GM23338 (cell line): Measurements from ENCODE around the gene KLK12.

Experiments used
- CREB1 ChIP-seq: fragments of 250-450 bp; sonication (Bioruptor Pico); IDR thresholded peaks from 2 replicates; pipeline ENCODE4 v1.5.0; 2020; ENCODE audit warnings: low read depth, mild to moderate bottlenecking, moderate library complexity
- EZH2 ChIP-seq: fragments of 200-600 bp; sonication (generic); IDR thresholded peaks from one replicate; pipeline ENCODE4 v1.8.0; 2017; ENCODE audit warnings: antibody characterized with exemption, mild to moderate bottlenecking, low read depth; ENCODE audit not compliant: unreplicated experiment
- EZH2phosphoT487 ChIP-seq: fragments of 200-600 bp; sonication (generic); IDR thresholded peaks from one replicate; pipeline ENCODE4 v1.8.1; 2018; ENCODE audit warnings: antibody characterized with exemption; ENCODE audit not compliant: unreplicated experiment
- JUNB ChIP-seq: IDR thresholded peaks from one replicate; pipeline ENCODE4 v1.6.1; 2016; ENCODE audit warnings: antibody characterized with exemption; ENCODE audit not compliant: unreplicated experiment
- POLR2AphosphoS5 ChIP-seq: IDR thresholded peaks from 2 replicates; pipeline ENCODE4 v1.6.1; 2016; ENCODE audit warnings: antibody characterized with exemption, low read depth
- ZNF331 ChIP-seq: fragments of 250-450 bp; sonication (Bioruptor Pico); IDR thresholded peaks from 2 replicates; pipeline ENCODE4 v1.5.0; 2020; ENCODE audit warnings: low read depth, mild to moderate bottlenecking, moderate library complexity
- TF ChIP-seq, protein P1 (sequence below), 2 experiments: fragments of 200-600 bp in 1 of 2; sonication (generic) in 1 of 2; conservative IDR thresholded peaks; 2 replicates each; pipeline versions ENCODE4 v1.5.1 to v1.6.1; 2016 to 2017; ENCODE audit warnings: antibody characterized with exemption in 2 of 2, low read depth in 2 of 2, mild to moderate bottlenecking in 2 of 2, moderate library complexity in 1 of 2
- TF ChIP-seq, protein P2 (sequence below): IDR thresholded peaks from one replicate; pipeline ENCODE4 v1.6.1; 2018; ENCODE audit warnings: antibody characterized with exemption; ENCODE audit not compliant: unreplicated experiment
- TF ChIP-seq, protein P3 (sequence below): IDR thresholded peaks from 2 replicates; pipeline ENCODE4 v1.6.1; 2016; ENCODE audit warnings: antibody characterized with exemption

DNA sequence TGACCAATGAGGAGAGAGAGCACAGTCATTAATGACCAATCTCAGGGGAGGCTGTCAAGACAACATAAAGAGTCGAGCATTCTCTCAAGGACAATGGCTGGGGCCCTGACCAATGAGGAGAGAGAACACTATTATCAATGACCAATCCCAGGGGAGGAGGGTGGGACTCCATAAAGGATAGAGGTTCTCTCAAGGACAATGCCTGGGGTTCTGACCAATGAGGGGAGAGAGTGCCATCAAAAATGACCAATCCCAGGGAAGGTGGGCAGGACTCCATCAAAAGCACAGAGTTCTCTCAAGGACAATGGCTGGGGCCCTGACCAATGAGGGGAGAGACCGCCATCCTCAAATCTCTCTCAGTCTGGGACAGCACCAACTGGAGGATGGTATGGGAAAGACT, 5.1 kb downstream of the KLK12 start:
- TF ChIP-seq, protein P1, sequence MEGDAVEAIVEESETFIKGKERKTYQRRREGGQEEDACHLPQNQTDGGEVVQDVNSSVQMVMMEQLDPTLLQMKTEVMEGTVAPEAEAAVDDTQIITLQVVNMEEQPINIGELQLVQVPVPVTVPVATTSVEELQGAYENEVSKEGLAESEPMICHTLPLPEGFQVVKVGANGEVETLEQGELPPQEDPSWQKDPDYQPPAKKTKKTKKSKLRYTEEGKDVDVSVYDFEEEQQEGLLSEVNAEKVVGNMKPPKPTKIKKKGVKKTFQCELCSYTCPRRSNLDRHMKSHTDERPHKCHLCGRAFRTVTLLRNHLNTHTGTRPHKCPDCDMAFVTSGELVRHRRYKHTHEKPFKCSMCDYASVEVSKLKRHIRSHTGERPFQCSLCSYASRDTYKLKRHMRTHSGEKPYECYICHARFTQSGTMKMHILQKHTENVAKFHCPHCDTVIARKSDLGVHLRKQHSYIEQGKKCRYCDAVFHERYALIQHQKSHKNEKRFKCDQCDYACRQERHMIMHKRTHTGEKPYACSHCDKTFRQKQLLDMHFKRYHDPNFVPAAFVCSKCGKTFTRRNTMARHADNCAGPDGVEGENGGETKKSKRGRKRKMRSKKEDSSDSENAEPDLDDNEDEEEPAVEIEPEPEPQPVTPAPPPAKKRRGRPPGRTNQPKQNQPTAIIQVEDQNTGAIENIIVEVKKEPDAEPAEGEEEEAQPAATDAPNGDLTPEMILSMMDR (conservative IDR thresholded peaks at IDR 0.05; ENCODE audit: low read depth in 2 of 2): no peak; a peak in 1 of 4 replicates
- TF ChIP-seq EZH2 (no peak), POLR2AphosphoS5 (no peak), EZH2phosphoT487 (no peak), CREB1 (no peak), JUNB (no peak), ZNF331 (CRISPR knock-in tag) (no peak)
- TF ChIP-seq, protein P2, sequence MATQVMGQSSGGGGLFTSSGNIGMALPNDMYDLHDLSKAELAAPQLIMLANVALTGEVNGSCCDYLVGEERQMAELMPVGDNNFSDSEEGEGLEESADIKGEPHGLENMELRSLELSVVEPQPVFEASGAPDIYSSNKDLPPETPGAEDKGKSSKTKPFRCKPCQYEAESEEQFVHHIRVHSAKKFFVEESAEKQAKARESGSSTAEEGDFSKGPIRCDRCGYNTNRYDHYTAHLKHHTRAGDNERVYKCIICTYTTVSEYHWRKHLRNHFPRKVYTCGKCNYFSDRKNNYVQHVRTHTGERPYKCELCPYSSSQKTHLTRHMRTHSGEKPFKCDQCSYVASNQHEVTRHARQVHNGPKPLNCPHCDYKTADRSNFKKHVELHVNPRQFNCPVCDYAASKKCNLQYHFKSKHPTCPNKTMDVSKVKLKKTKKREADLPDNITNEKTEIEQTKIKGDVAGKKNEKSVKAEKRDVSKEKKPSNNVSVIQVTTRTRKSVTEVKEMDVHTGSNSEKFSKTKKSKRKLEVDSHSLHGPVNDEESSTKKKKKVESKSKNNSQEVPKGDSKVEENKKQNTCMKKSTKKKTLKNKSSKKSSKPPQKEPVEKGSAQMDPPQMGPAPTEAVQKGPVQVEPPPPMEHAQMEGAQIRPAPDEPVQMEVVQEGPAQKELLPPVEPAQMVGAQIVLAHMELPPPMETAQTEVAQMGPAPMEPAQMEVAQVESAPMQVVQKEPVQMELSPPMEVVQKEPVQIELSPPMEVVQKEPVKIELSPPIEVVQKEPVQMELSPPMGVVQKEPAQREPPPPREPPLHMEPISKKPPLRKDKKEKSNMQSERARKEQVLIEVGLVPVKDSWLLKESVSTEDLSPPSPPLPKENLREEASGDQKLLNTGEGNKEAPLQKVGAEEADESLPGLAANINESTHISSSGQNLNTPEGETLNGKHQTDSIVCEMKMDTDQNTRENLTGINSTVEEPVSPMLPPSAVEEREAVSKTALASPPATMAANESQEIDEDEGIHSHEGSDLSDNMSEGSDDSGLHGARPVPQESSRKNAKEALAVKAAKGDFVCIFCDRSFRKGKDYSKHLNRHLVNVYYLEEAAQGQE: no peak
- TF ChIP-seq, protein P3, sequence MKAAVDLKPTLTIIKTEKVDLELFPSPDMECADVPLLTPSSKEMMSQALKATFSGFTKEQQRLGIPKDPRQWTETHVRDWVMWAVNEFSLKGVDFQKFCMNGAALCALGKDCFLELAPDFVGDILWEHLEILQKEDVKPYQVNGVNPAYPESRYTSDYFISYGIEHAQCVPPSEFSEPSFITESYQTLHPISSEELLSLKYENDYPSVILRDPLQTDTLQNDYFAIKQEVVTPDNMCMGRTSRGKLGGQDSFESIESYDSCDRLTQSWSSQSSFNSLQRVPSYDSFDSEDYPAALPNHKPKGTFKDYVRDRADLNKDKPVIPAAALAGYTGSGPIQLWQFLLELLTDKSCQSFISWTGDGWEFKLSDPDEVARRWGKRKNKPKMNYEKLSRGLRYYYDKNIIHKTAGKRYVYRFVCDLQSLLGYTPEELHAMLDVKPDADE: no peak
